ENCODE data around the gene SIPA1.

GRCh38 chr11:65592858-65593517 lies 44.9 kb upstream of the SIPA1 start:
- TF ChIP-seq, protein P1, sequence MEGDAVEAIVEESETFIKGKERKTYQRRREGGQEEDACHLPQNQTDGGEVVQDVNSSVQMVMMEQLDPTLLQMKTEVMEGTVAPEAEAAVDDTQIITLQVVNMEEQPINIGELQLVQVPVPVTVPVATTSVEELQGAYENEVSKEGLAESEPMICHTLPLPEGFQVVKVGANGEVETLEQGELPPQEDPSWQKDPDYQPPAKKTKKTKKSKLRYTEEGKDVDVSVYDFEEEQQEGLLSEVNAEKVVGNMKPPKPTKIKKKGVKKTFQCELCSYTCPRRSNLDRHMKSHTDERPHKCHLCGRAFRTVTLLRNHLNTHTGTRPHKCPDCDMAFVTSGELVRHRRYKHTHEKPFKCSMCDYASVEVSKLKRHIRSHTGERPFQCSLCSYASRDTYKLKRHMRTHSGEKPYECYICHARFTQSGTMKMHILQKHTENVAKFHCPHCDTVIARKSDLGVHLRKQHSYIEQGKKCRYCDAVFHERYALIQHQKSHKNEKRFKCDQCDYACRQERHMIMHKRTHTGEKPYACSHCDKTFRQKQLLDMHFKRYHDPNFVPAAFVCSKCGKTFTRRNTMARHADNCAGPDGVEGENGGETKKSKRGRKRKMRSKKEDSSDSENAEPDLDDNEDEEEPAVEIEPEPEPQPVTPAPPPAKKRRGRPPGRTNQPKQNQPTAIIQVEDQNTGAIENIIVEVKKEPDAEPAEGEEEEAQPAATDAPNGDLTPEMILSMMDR (IDR thresholded peaks at IDR 0.05), result no peak
- TF ChIP-seq POLR2AphosphoS5 (IDR thresholded peaks at IDR 0.05) (no peak), POLR2A (IDR thresholded peaks at IDR 0.05) (no peak)
